ENCODE measurements around the gene SLC50A1. TPM values are rescaled to one million over a fixed set of nuclear protein-coding genes. Genes with fewer than 3 reads are reported as not detected.

SLC50A1 gene
- total and polyA plus RNA-seq, 4 donors = 26.3 to 114 (median 68.4) TPM

GRCh38 chr1:155131856-155132255 lies 3.8 kb upstream of the SLC50A1 start:
- no peak for DNase-seq
- H3K9ac ChIP-seq (ENCODE audit: insufficient read depth in 1 of 2, low read length in 2 of 2) = no peak overlapping the region

GRCh38 chr1:155133799-155134281 lies 1.8 kb upstream of the SLC50A1 start:
- Histone ChIP-seq H3K4me1 (ENCODE audit: control insufficient read depth in 5 of 5, insufficient read depth in 5 of 5, low read length in 5 of 5) (peaks cover 3 to 39% (median 10%) of the 10 kb centered on the region in 5 donors), H3K36me3 (ENCODE audit: control insufficient read depth in 4 of 4, insufficient read depth in 4 of 4, low read length in 4 of 4) (peaks cover 0 to 27% (median 13%) of the 10 kb centered on the region in 4 donors), H3K27ac (ENCODE audit: low read depth in 1 of 2, low read length in 1 of 2) (peak overlapping the region; percentile 93 to 99), H3K9ac (ENCODE audit: insufficient read depth in 1 of 2, low read length in 2 of 2) (no peak overlapping the region), H3K9me3 (ENCODE audit: control insufficient read depth in 4 of 4, insufficient read depth in 3 of 4, low read length in 3 of 4) (no peaks in the 10 kb centered on the region), H3K4me3 (no peak overlapping the region), H3K27me3 (ENCODE audit: control insufficient read depth in 3 of 3, insufficient read depth in 3 of 3, low read length in 2 of 3) (peaks cover 0 to 7% (median 2%) of the 10 kb centered on the region in 3 donors)
- no peak for TF ChIP-seq CTCF (IDR thresholded peaks at IDR 0.05; ENCODE audit: control extremely low read depth, extremely low read depth)
- WGBS, 2 donors = 73 to 85% methylated on average over 7 of the region's 7 CpGs
- DNase-seq = no peak
- no peak for ATAC-seq (ENCODE audit: insufficient read depth, low FRiP score)

More at GRCh38 chr1:155131856-155132255, 3.8 kb upstream of the SLC50A1 start:
- ATAC-seq (ENCODE audit: insufficient read depth, low FRiP score) = no peak
- H3K4me3 ChIP-seq = no peak overlapping the region
- TF ChIP-seq CTCF (IDR thresholded peaks at IDR 0.05; ENCODE audit: control extremely low read depth, extremely low read depth) = no peak
- WGBS, 2 donors = 44 to 52% methylated on average over 2 of the region's 2 CpGs
- peaks cover 0 to 19% (median 18%) of the 10 kb centered on the region in 3 donors for H3K27me3 ChIP-seq (ENCODE audit: control insufficient read depth in 3 of 3, insufficient read depth in 3 of 3, low read length in 2 of 3)
- H3K4me1 ChIP-seq (ENCODE audit: control insufficient read depth in 5 of 5, insufficient read depth in 5 of 5, low read length in 5 of 5) = peaks cover 6 to 53% (median 15%) of the 10 kb centered on the region in 5 donors
- no peaks in the 10 kb centered on the region for H3K9me3 ChIP-seq (ENCODE audit: control insufficient read depth in 4 of 4, insufficient read depth in 3 of 4, low read length in 3 of 4)
- peak overlapping the region; percentile 81 to 93 for H3K27ac ChIP-seq (ENCODE audit: low read depth in 1 of 2, low read length in 1 of 2)
- peaks cover 0 to 21% (median 10%) of the 10 kb centered on the region in 4 donors for H3K36me3 ChIP-seq (ENCODE audit: control insufficient read depth in 4 of 4, insufficient read depth in 4 of 4, low read length in 4 of 4)

GRCh38 chr1:155134322-155134721 lies 1.3 kb upstream of the SLC50A1 start:
- Histone ChIP-seq H3K9ac (ENCODE audit: insufficient read depth in 1 of 2, low read length in 2 of 2) (peak overlapping the region in 1 of 2 donors; percentile 89), H3K27ac (ENCODE audit: low read depth in 1 of 2, low read length in 1 of 2) (peak overlapping the region; percentile 93 to 99), H3K4me1 (ENCODE audit: control insufficient read depth in 5 of 5, insufficient read depth in 5 of 5, low read length in 5 of 5) (peaks cover 3 to 35% (median 10%) of the 10 kb centered on the region in 5 donors), H3K36me3 (ENCODE audit: control insufficient read depth in 4 of 4, insufficient read depth in 4 of 4, low read length in 4 of 4) (peaks cover 0 to 27% (median 13%) of the 10 kb centered on the region in 4 donors), H3K27me3 (ENCODE audit: control insufficient read depth in 3 of 3, insufficient read depth in 3 of 3, low read length in 2 of 3) (peaks cover 0 to 2% (median 0%) of the 10 kb centered on the region in 3 donors), H3K9me3 (ENCODE audit: control insufficient read depth in 4 of 4, insufficient read depth in 3 of 4, low read length in 3 of 4) (no peaks in the 10 kb centered on the region), H3K4me3 (no peak overlapping the region)
- DNase-seq = no peak
- no peak for ATAC-seq (ENCODE audit: insufficient read depth, low FRiP score)
- no peak for TF ChIP-seq CTCF (IDR thresholded peaks at IDR 0.05; ENCODE audit: control extremely low read depth, extremely low read depth)
- 62 to 75% methylated on average over 1 of the region's 1 CpG for WGBS, 2 donors

Measured in lung (tissue), 12 donors.